CD8-positive, alpha-beta memory T cell (primary cell): ENCODE data around the gene PERCC1. TPM values are rescaled to one million over a fixed set of nuclear protein-coding genes. Genes with fewer than 3 reads are reported as not detected.

ENCODE experiments used
- CTCF ChIA-PET: fragments of 350-600 bp; sonication (Branson Sonifier 250); formaldehyde crosslinking; loops from one replicate; lab custom pipeline; 2021; ENCODE audit warnings: antibody characterized with exemption; lab: Charles Lee
- POLR2A ChIA-PET: fragments of 350-600 bp; sonication (Branson Sonifier 250); formaldehyde crosslinking; loops from one replicate; lab custom pipeline; 2021; ENCODE audit warnings: antibody characterized with exemption; lab: Charles Lee
- DNase-seq, 5 donors: peaks; one replicate each; pipeline versions ENCODE4 v3.0.0 to v3.0.0-alpha.2; 2020 to 2022; ENCODE audit warnings: mixed read lengths in 1 of 5
- H3K27ac ChIP-seq: one replicate; pipeline ENCODE4 v1.7.0; 2013; ENCODE audit warnings: low read depth, mild to moderate bottlenecking, low read length, moderate library complexity
- H3K27me3 ChIP-seq: 2 replicates; pipeline ENCODE4 v1.7.0; 2013; ENCODE audit warnings: low read length, mild to moderate bottlenecking; ENCODE audit not compliant: insufficient read depth, poor library complexity, severe bottlenecking
- H3K36me3 ChIP-seq: 2 replicates; pipeline ENCODE4 v1.7.0; 2013; ENCODE audit warnings: mild to moderate bottlenecking, low read length, moderate library complexity; ENCODE audit not compliant: insufficient read depth
- H3K4me1 ChIP-seq: 2 replicates; pipeline ENCODE4 v1.7.0; 2013; ENCODE audit warnings: mild to moderate bottlenecking, low read length, moderate library complexity; ENCODE audit not compliant: insufficient read depth
- H3K4me3 ChIP-seq: 2 replicates; pipeline ENCODE4 v1.7.0; 2013; ENCODE audit warnings: mild to moderate bottlenecking, low read length
- H3K9me3 ChIP-seq: 2 replicates; pipeline ENCODE4 v1.7.0; 2013; ENCODE audit warnings: mild to moderate bottlenecking, low read length
- H3K27ac Mint-ChIP-seq, 8 donors: one replicate each; pipeline ENCODE4 v1.8.0; 2020 to 2021; ENCODE audit warnings: mixed read lengths in 8 of 8, mild to moderate bottlenecking in 6 of 8, inconsistent platforms in 3 of 8, moderate library complexity in 3 of 8
- H3K27me3 Mint-ChIP-seq, 2 donors: one replicate each; pipeline ENCODE4 v1.8.0; 2020 to 2021; ENCODE audit warnings: mixed read lengths in 2 of 2, mild to moderate bottlenecking in 1 of 2, moderate library complexity in 1 of 2
- H3K36me3 Mint-ChIP-seq, 3 donors: one replicate each; pipeline ENCODE4 v1.8.0; 2020 to 2021; ENCODE audit warnings: mixed read lengths in 3 of 3, inconsistent platforms in 1 of 3, mild to moderate bottlenecking in 1 of 3
- H3K4me1 Mint-ChIP-seq, 3 donors: one replicate each; pipeline ENCODE4 v1.8.0; 2020 to 2021; ENCODE audit warnings: mixed read lengths in 3 of 3, inconsistent platforms in 1 of 3, mild to moderate bottlenecking in 1 of 3
- H3K4me3 Mint-ChIP-seq, 7 donors: one replicate each; pipeline ENCODE4 v1.8.0; 2020 to 2021; ENCODE audit warnings: mixed read lengths in 7 of 7, mild to moderate bottlenecking in 6 of 7, moderate library complexity in 4 of 7, inconsistent platforms in 2 of 7
- H3K9me3 Mint-ChIP-seq, 5 donors: one replicate each; pipeline ENCODE4 v1.8.0; 2020 to 2022; ENCODE audit warnings: mixed read lengths in 5 of 5, mild to moderate bottlenecking in 3 of 5, moderate library complexity in 2 of 5, inconsistent platforms in 1 of 5
- polyA plus RNA-seq: library from polyadenylated mRNA; unstranded; fragments of 300-500 nt; fragmentation: Illumina TruSeq; gene quantifications from one replicate; pipeline ENCODE4 v1.2.3, GENCODE V29; 2021
- total RNA-seq, 2 experiments: library from RNA; stranded (reverse); gene quantifications; one replicate each; pipeline ENCODE4 v1.2.3, GENCODE V29; 2021

Gene PERCC1
- total and polyA plus RNA-seq, 3 experiments from 2014 or later = 0.33 to 0.48 TPM; not detected in 1

- Mint-ChIP-seq H3K36me3 (peaks cover 0 to 72% (median 4%) of the 10 kb centered on the region in 3 donors), H3K4me3 (no peak overlapping the region), H3K27ac (no peak overlapping the region), H3K4me1 (peaks cover 3 to 14% (median 10%) of the 10 kb centered on the region in 3 donors), H3K9me3 (no peaks in the 10 kb centered on the region), H3K27me3 (peaks cover 0 to 3% of the 10 kb centered on the region in 2 donors)
- CTCF ChIA-PET = no interaction called here
- Histone ChIP-seq H3K4me3 (no peak overlapping the region), H3K27me3 (no peaks in the 10 kb centered on the region), H3K4me1 (no peaks in the 10 kb centered on the region), H3K27ac (no peak overlapping the region), H3K9me3 (no peaks in the 10 kb centered on the region), H3K36me3 (peaks cover 15% of the 10 kb centered on the region)
- POLR2A ChIA-PET = no interaction called here
- DNase-seq = no peak
Observed at GRCh38 chr16:1401061-1401757, 29.7 kb upstream of the PERCC1 start.

DNA sequence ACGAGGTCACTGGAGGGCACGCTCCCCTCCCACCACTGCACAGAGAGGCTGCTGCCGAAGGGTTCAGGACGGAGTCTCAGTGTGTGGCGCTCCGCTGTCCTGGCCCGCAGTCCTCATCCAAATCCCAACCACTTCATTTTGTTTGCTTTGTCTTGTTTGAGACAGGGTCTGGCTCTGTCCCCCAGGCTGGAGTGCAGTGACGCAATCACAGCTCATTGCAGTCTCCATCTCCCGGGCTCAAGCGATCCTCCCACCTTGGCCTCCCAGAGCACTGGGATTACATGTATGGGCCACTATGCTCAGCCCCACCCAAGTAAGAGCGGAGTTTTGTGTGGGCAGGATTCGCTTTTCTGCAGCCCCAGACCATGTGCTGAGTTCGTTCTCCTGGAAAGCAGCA is 29.1 kb upstream of the PERCC1 start:
- H3K4me3 ChIP-seq = no peak overlapping the region
- ChIA-PET POLR2A (no interaction called here), CTCF (no interaction called here)
- H3K27me3 ChIP-seq = no peaks in the 10 kb centered on the region
- DNase-seq = no peak
- no peak overlapping the region for H3K27ac Mint-ChIP-seq
- no peaks in the 10 kb centered on the region for H3K4me1 ChIP-seq
- H3K9me3 ChIP-seq = no peaks in the 10 kb centered on the region
- H3K27ac ChIP-seq = no peak overlapping the region
- peaks cover 0 to 1% of the 10 kb centered on the region in 2 donors for H3K27me3 Mint-ChIP-seq
- peaks cover 3 to 18% (median 10%) of the 10 kb centered on the region in 3 donors for H3K4me1 Mint-ChIP-seq
- H3K36me3 Mint-ChIP-seq = peaks cover 0 to 75% (median 4%) of the 10 kb centered on the region in 3 donors
- H3K9me3 Mint-ChIP-seq = no peaks in the 10 kb centered on the region
- no peak overlapping the region for H3K4me3 Mint-ChIP-seq
- H3K36me3 ChIP-seq = peaks cover 15% of the 10 kb centered on the region

GRCh38 chr16:1403036-1403435 is 27.8 kb upstream of the PERCC1 start:
- H3K9me3 ChIP-seq = no peaks in the 10 kb centered on the region
- no peak for DNase-seq
- peaks cover 14% of the 10 kb centered on the region for H3K36me3 ChIP-seq
- peaks cover 5% of the 10 kb centered on the region for H3K4me1 ChIP-seq
- H3K4me3 ChIP-seq = no peak overlapping the region
- no peaks in the 10 kb centered on the region for H3K27me3 ChIP-seq
- no peak overlapping the region for H3K27ac ChIP-seq
- Mint-ChIP-seq H3K36me3 (peaks cover 0 to 73% (median 4%) of the 10 kb centered on the region in 3 donors), H3K4me1 (peaks cover 5 to 27% (median 18%) of the 10 kb centered on the region in 3 donors), H3K27me3 (peaks cover 0 to 1% of the 10 kb centered on the region in 2 donors), H3K4me3 (no peak overlapping the region), H3K27ac (no peak overlapping the region), H3K9me3 (no peaks in the 10 kb centered on the region)
- CTCF ChIA-PET = interaction anchor here (1.0 kb wide), 1 partner anchor 87 kb away, joined by 3 read pairs; no protein-coding TSS in a partner anchor
- POLR2A ChIA-PET = no interaction called here

GRCh38 chr16:1403733-1404132 is 27.1 kb upstream of the PERCC1 start:
- H3K27me3 ChIP-seq = no peaks in the 10 kb centered on the region
- peaks cover 0 to 66% (median 4%) of the 10 kb centered on the region in 3 donors for H3K36me3 Mint-ChIP-seq
- POLR2A ChIA-PET = no interaction called here
- no peaks in the 10 kb centered on the region for H3K9me3 Mint-ChIP-seq
- H3K27me3 Mint-ChIP-seq = peaks cover 0 to 1% of the 10 kb centered on the region in 2 donors
- CTCF ChIA-PET = no interaction called here
- H3K4me3 ChIP-seq = no peak overlapping the region
- DNase-seq = no peak
- H3K4me1 Mint-ChIP-seq = peaks cover 5 to 32% (median 18%) of the 10 kb centered on the region in 3 donors
- no peak overlapping the region for H3K4me3 Mint-ChIP-seq
- no peak overlapping the region for H3K27ac Mint-ChIP-seq
- no peak overlapping the region for H3K27ac ChIP-seq
- H3K4me1 ChIP-seq = peaks cover 11% of the 10 kb centered on the region
- H3K36me3 ChIP-seq = peaks cover 10% of the 10 kb centered on the region
- H3K9me3 ChIP-seq = no peaks in the 10 kb centered on the region

DNA sequence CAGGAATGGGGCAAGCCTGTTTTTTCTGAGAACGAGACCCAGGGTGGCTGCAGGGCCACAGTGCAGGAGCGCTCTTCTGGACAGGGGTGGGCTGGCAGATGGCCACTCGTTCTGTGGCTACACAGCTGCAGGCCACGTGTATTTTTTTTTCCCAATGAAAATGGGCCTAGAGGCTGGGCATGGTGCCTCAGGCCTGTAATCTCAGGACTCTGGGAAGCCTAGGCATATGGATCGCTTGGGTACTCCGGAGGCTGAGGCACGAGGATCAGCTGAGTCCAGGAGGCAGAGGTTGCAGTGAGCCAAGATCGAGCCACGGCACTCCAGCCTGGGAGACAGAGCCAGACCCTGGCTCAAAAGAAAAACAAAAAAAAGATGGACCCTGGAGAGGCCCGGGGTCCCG is 23.1 kb upstream of the PERCC1 start:
- POLR2A ChIA-PET = interaction anchor here (0.5 to 1.4 kb wide), 7 partner anchors 13 to 557 kb away, joined by 3 to 4 read pairs (median 3); partner anchors contain the start of genes RPS2 and UQCC4

GRCh38 chr16:1408171-1408837 is 22.6 kb upstream of the PERCC1 start:
- peak overlapping the region in 5 of 8 donors; percentile 29 to 90 (median 68) for H3K27ac Mint-ChIP-seq
- Histone ChIP-seq H3K27me3 (no peaks in the 10 kb centered on the region), H3K4me3 (peak overlapping the region; percentile 62), H3K27ac (no peak overlapping the region), H3K36me3 (peaks cover 9% of the 10 kb centered on the region), H3K9me3 (no peaks in the 10 kb centered on the region), H3K4me1 (peaks cover 19% of the 10 kb centered on the region)
- no peaks in the 10 kb centered on the region for H3K27me3 Mint-ChIP-seq
- no peaks in the 10 kb centered on the region for H3K9me3 Mint-ChIP-seq
- peak; percentile 92 to 97 (median 96) for DNase-seq
- H3K36me3 Mint-ChIP-seq = peaks cover 0 to 51% (median 3%) of the 10 kb centered on the region in 3 donors
- CTCF ChIA-PET = interaction anchor here (1.5 kb wide), 1 partner anchor 45 kb away, joined by 3 read pairs; no protein-coding TSS in a partner anchor
- peaks cover 16 to 56% (median 21%) of the 10 kb centered on the region in 3 donors for H3K4me1 Mint-ChIP-seq
- POLR2A ChIA-PET = interaction anchor here (0.5 to 1.4 kb wide), 7 partner anchors 12 to 556 kb away, joined by 3 to 4 read pairs (median 3); partner anchors contain the start of genes RPS2 and UQCC4
- H3K4me3 Mint-ChIP-seq = peak overlapping the region; percentile 69 to 87 (median 74)

More for the DNA sequence above, 23.1 kb upstream of the PERCC1 start:
- peak overlapping the region; percentile 41 to 87 (median 71) for H3K4me3 Mint-ChIP-seq
- Histone ChIP-seq H3K27me3 (no peaks in the 10 kb centered on the region), H3K36me3 (peaks cover 7% of the 10 kb centered on the region), H3K4me1 (peaks cover 14% of the 10 kb centered on the region), H3K4me3 (no peak overlapping the region), H3K27ac (no peak overlapping the region), H3K9me3 (no peaks in the 10 kb centered on the region)
- peaks cover 16 to 54% (median 23%) of the 10 kb centered on the region in 3 donors for H3K4me1 Mint-ChIP-seq
- no peaks in the 10 kb centered on the region for H3K9me3 Mint-ChIP-seq
- H3K36me3 Mint-ChIP-seq = peaks cover 0 to 55% (median 4%) of the 10 kb centered on the region in 3 donors
- CTCF ChIA-PET = interaction anchor here (1.2 to 1.5 kb wide), 2 partner anchors 43 to 44 kb away, joined by 3 read pairs; no protein-coding TSS in a partner anchor
- DNase-seq = no peak
- H3K27me3 Mint-ChIP-seq = no peaks in the 10 kb centered on the region
- peak overlapping the region in 4 of 8 donors; percentile 14 to 90 (median 48) for H3K27ac Mint-ChIP-seq

GRCh38 chr16:1412847-1413246 is 18.0 kb upstream of the PERCC1 start:
- POLR2A ChIA-PET = interaction anchor here (0.6 kb wide), 1 partner anchor 49 kb away, joined by 8 read pairs; no protein-coding TSS in a partner anchor
- CTCF ChIA-PET = interaction anchor here (0.7 to 2.0 kb wide), 3 partner anchors 8 to 293 kb away, joined by 3 to 5 read pairs (median 3); partner anchors contain the start of genes MAPK8IP3 and UQCC4
- H3K27ac ChIP-seq = no peak overlapping the region
- H3K36me3 ChIP-seq = peaks cover 9% of the 10 kb centered on the region
- Mint-ChIP-seq H3K36me3 (peaks cover 0 to 30% (median 2%) of the 10 kb centered on the region in 3 donors), H3K9me3 (no peaks in the 10 kb centered on the region), H3K4me3 (peak overlapping the region; percentile 43 to 93 (median 79)), H3K27me3 (no peaks in the 10 kb centered on the region), H3K27ac (peak overlapping the region in 3 of 8 donors; percentile 53 to 78 (median 65)), H3K4me1 (peaks cover 21 to 47% (median 21%) of the 10 kb centered on the region in 3 donors)
- H3K27me3 ChIP-seq = no peaks in the 10 kb centered on the region
- no peak for DNase-seq
- no peaks in the 10 kb centered on the region for H3K9me3 ChIP-seq
- no peak overlapping the region for H3K4me3 ChIP-seq
- H3K4me1 ChIP-seq = peaks cover 18% of the 10 kb centered on the region
